ENCODE measurements around the gene MORN2.

GRCh38 chr2:38828460-38828859 lies 47.3 kb upstream of the MORN2 start:
- TF ChIP-seq CTCF (conservative IDR thresholded peaks at IDR 0.05; ENCODE audit: low read depth, low read length) (no peak), POLR2A (IDR thresholded peaks at IDR 0.05; ENCODE audit: low read depth, low read length) (no peak), SMC3 (IDR thresholded peaks at IDR 0.05; ENCODE audit: low read depth, low read length) (no peak), MXI1 (IDR thresholded peaks at IDR 0.05; ENCODE audit: borderline replicate concordance, low read depth, low read length) (no peak), RFX5 (IDR thresholded peaks at IDR 0.05; ENCODE audit: low read depth, low read length) (no peak), RAD21 (IDR thresholded peaks at IDR 0.05; ENCODE audit: low read length) (no peak), MAFK (IDR thresholded peaks at IDR 0.05; ENCODE audit: low read depth, low read length) (no peak), BHLHE40 (IDR thresholded peaks at IDR 0.05; ENCODE audit: low read depth, low read length) (no peak), CEBPB (IDR thresholded peaks at IDR 0.05; ENCODE audit: low read depth, low read length) (no peak), USF2 (IDR thresholded peaks at IDR 0.05; ENCODE audit: low read depth, low read length) (no peak)

Data from IMR-90 (cell line).